OCI-LY1 (cell line): ENCODE results near the gene HSDL1.

Experiments
- H2AFZ ChIP-seq: fragments of 200-600 bp; sonication (generic), shearing (Covaris generic); 2 replicates; pipeline ENCODE4 v1.6.0; 2014; ENCODE audit warnings: antibody characterized with exemption, mild to moderate bottlenecking, low read length
- H3F3A ChIP-seq: fragments of 200-600 bp; sonication (generic), shearing (Covaris generic); 2 replicates; pipeline ENCODE4 v1.6.0; 2014; ENCODE audit warnings: mild to moderate bottlenecking, antibody characterized with exemption, low read length, moderate library complexity; ENCODE audit not compliant: insufficient read depth
- H3K27ac ChIP-seq: fragments of 200-600 bp; sonication (generic); 2 replicates; pipeline ENCODE4 v1.5.1; 2014; ENCODE audit warnings: low read length, mixed run types, mild to moderate bottlenecking, low read depth; ENCODE audit not compliant: poor library complexity, severe bottlenecking
- H3K27me3 ChIP-seq: fragments of 200-600 bp; sonication (generic); 2 replicates; pipeline ENCODE4 v1.6.0; 2014; ENCODE audit warnings: antibody characterized with exemption, mild to moderate bottlenecking, low read length, moderate library complexity; ENCODE audit not compliant: insufficient read depth
- H3K36me3 ChIP-seq: fragments of 200-600 bp; sonication (generic); 2 replicates; pipeline ENCODE4 v1.6.1; 2014; ENCODE audit warnings: mild to moderate bottlenecking, antibody characterized with exemption, low read length, moderate library complexity, mixed read lengths; ENCODE audit not compliant: insufficient read depth
- H3K4me1 ChIP-seq: fragments of 200-600 bp; sonication (generic); 2 replicates; pipeline ENCODE4 v1.5.1; 2014; ENCODE audit warnings: mild to moderate bottlenecking, low read length, moderate library complexity; ENCODE audit not compliant: insufficient read depth, severe bottlenecking
- H3K4me2 ChIP-seq: fragments of 200-600 bp; sonication (generic), shearing (Covaris generic); 2 replicates; pipeline ENCODE4 v1.6.1; 2014; ENCODE audit warnings: low read length
- H3K4me3 ChIP-seq: fragments of 200-600 bp; sonication (generic); 2 replicates; pipeline ENCODE4 v1.5.1; 2014; ENCODE audit warnings: low read length, low read depth, mild to moderate bottlenecking, mixed read lengths; ENCODE audit not compliant: poor library complexity, severe bottlenecking
- H3K79me2 ChIP-seq: fragments of 200-600 bp; shearing (Covaris generic); 2 replicates; pipeline ENCODE4 v1.6.1; 2016; ENCODE audit warnings: mixed run types, low read length, mixed read lengths; ENCODE audit not compliant: insufficient read depth
- H3K9ac ChIP-seq: fragments of 200-600 bp; sonication (generic), shearing (Covaris generic); 2 replicates; pipeline ENCODE4 v1.6.1; 2014; ENCODE audit warnings: mild to moderate bottlenecking, low read length, mixed read lengths
- H3K9me2 ChIP-seq: fragments of 200-600 bp; sonication (generic), shearing (Covaris generic); 2 replicates; pipeline ENCODE4 v1.6.1; 2014; ENCODE audit warnings: low read depth, mild to moderate bottlenecking, low read length, mixed read lengths
- H3K9me3 ChIP-seq: fragments of 200-600 bp; shearing (Covaris generic); 2 replicates; pipeline ENCODE4 v1.6.1; 2014; ENCODE audit warnings: low read length, mixed read lengths
- H4K20me1 ChIP-seq: fragments of 200-600 bp; sonication (generic), shearing (Covaris generic); 2 replicates; pipeline ENCODE4 v1.6.0; 2016; ENCODE audit warnings: mild to moderate bottlenecking, low read length; ENCODE audit not compliant: insufficient read depth
- EZH2 ChIP-seq: fragments of 200-600 bp; sonication (generic), shearing (Covaris generic); IDR thresholded peaks from 2 replicates; pipeline ENCODE4 v1.8.0; 2017; ENCODE audit warnings: borderline replicate concordance, mixed run types, mild to moderate bottlenecking, antibody characterized with exemption, low read length, moderate library complexity, mixed read lengths
- TF ChIP-seq, protein P1 (sequence below): fragments of 200-600 bp; sonication (generic), shearing (Covaris generic); IDR thresholded peaks from 2 replicates; pipeline ENCODE4 v1.5.1; 2017; ENCODE audit warnings: mild to moderate bottlenecking, antibody characterized with exemption, low read length, moderate library complexity, mixed read lengths

The HSDL1 gene

DNA sequence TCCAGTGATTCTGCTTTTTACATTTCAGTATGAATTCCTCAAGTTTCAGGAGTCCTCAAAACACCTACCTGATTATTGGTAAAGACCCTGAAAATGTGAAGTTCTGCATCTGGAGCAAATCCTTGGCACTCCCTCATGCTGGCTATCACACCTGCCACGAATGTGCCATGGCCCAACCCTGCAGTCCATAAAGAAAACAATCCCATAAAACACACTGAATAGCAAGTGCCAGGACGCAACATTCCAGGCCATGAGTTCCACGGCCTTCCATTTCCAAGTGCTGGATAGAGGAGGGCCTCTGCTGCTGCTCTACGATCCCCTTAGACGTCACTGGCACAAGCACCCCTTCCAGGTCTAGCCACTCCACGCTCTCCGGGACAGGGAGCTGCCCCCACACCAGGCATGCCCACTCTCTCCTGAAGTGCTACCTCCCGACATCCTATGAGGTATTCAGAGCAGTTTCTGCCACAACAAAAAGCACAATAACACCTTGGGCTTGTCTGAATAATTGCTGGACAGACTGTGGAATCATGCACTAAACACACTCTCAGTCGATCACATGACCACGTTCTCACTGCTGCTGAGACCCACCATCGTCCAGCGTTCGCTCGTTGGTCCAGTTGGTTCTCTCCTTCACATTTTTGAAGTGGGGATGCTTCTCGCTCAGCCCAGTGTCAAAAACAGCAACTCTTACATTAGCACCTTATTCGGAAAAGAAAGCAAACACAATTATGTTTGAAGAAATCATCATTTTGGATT lies 51.7 kb downstream of the HSDL1 start:
- Histone ChIP-seq H3K9me3 (no peaks in the 10 kb centered on the region), H3F3A (peaks cover 13% of the 10 kb centered on the region; the same call in 1 of the 2 replicates), H3K36me3 (peaks cover 73% of the 10 kb centered on the region), H3K4me2 (no peak overlapping the region), H3K27ac (no peak overlapping the region), H3K4me1 (peaks cover 38% of the 10 kb centered on the region), H3K9me2 (no peaks in the 10 kb centered on the region), H3K9ac (no peak overlapping the region), H3K79me2 (no peaks in the 10 kb centered on the region), H2AFZ (no peak overlapping the region), H4K20me1 (no peaks in the 10 kb centered on the region), H3K4me3 (no peak overlapping the region), H3K27me3 (no peaks in the 10 kb centered on the region)
- TF ChIP-seq EZH2, result no peak
- TF ChIP-seq, protein P1, sequence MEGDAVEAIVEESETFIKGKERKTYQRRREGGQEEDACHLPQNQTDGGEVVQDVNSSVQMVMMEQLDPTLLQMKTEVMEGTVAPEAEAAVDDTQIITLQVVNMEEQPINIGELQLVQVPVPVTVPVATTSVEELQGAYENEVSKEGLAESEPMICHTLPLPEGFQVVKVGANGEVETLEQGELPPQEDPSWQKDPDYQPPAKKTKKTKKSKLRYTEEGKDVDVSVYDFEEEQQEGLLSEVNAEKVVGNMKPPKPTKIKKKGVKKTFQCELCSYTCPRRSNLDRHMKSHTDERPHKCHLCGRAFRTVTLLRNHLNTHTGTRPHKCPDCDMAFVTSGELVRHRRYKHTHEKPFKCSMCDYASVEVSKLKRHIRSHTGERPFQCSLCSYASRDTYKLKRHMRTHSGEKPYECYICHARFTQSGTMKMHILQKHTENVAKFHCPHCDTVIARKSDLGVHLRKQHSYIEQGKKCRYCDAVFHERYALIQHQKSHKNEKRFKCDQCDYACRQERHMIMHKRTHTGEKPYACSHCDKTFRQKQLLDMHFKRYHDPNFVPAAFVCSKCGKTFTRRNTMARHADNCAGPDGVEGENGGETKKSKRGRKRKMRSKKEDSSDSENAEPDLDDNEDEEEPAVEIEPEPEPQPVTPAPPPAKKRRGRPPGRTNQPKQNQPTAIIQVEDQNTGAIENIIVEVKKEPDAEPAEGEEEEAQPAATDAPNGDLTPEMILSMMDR, result no peak

GRCh38 chr16:84091460-84091859 lies 53.5 kb downstream of the HSDL1 start:
- H2AFZ ChIP-seq, result no peak overlapping the region
- H3K36me3 ChIP-seq, result peaks cover 69% of the 10 kb centered on the region
- TF ChIP-seq, protein P1, result no peak
- no peak for TF ChIP-seq EZH2
- peaks cover 12% of the 10 kb centered on the region; the same call in 1 of the 2 replicates for H3F3A ChIP-seq
- H3K4me3 ChIP-seq, result no peak overlapping the region
- no peaks in the 10 kb centered on the region for H3K27me3 ChIP-seq
- peak overlapping the region; percentile 96 for H3K27ac ChIP-seq
- no peak overlapping the region for H3K9ac ChIP-seq
- H3K79me2 ChIP-seq, result no peaks in the 10 kb centered on the region
- no peaks in the 10 kb centered on the region for H3K9me3 ChIP-seq
- H3K4me1 ChIP-seq, result peaks cover 57% of the 10 kb centered on the region
- H3K4me2 ChIP-seq, result peak overlapping the region; percentile 26; the same call in 1 of the 2 replicates
- no peaks in the 10 kb centered on the region for H3K9me2 ChIP-seq
- no peaks in the 10 kb centered on the region for H4K20me1 ChIP-seq

DNA sequence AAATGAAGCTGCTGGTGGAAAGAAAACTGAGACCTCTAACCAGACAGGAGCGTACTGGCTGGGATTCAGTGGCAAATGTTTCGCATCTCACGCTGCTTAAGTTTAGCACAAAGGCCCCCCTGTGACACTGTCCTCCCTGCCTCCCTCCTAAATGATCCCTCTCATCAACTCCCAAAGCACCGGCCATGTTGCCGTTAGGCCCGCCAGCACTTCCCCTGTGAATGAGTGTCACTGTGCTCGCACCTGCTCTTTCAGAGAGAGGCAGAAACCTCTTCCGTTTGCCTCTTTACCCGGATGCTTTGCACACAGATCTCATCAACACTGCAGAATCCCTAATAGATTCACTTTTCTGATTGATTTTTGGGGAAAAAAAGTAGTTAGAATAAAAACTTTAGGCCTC lies 54.8 kb downstream of the HSDL1 start:
- Histone ChIP-seq H3K27ac (peak overlapping the region; percentile 96), H3K79me2 (no peaks in the 10 kb centered on the region), H3K27me3 (no peaks in the 10 kb centered on the region), H3K36me3 (peaks cover 66% of the 10 kb centered on the region), H3K4me3 (peak overlapping the region; percentile 31), H2AFZ (no peak overlapping the region), H3K9me2 (no peaks in the 10 kb centered on the region), H3K9ac (peak overlapping the region; percentile 34; the same call in 1 of the 2 replicates), H3K4me1 (peaks cover 69% of the 10 kb centered on the region), H3F3A (peaks cover 7% of the 10 kb centered on the region; the same call in 1 of the 2 replicates), H3K4me2 (peak overlapping the region; percentile 58), H4K20me1 (no peaks in the 10 kb centered on the region), H3K9me3 (no peaks in the 10 kb centered on the region)
- TF ChIP-seq EZH2, result no peak
- TF ChIP-seq, protein P1, result no peak
